Suprapubic skin (tissue), 4 donors: ENCODE measurements around the gene TANGO2. TPM values are rescaled to one million over a fixed set of nuclear protein-coding genes. Genes with fewer than 3 reads are reported as not detected.
A peak's percentile ranks its signal among the peaks of the same experiment; 100 is the strongest.

Source experiments
- DNase-seq, 2 donors: peaks; one replicate each; pipeline ENCODE4 v3.0.0-alpha.2; 2019; ENCODE audit warnings: low spot score in 2 of 2
- H3K27ac ChIP-seq: fragments of 200-600 bp; sonication (generic); one replicate; pipeline ENCODE4 v1.5.1; 2019
- H3K27me3 ChIP-seq: fragments of 200-600 bp; sonication (generic); one replicate; pipeline ENCODE4 v1.5.1; 2019
- H3K36me3 ChIP-seq: fragments of 200-600 bp; sonication (generic); one replicate; pipeline ENCODE4 v1.5.1; 2019
- H3K4me1 ChIP-seq: fragments of 200-600 bp; sonication (generic); one replicate; pipeline ENCODE4 v1.5.1; 2019
- H3K4me3 ChIP-seq: fragments of 200-600 bp; sonication (generic); one replicate; pipeline ENCODE4 v1.5.1; 2019; ENCODE audit warnings: mild to moderate bottlenecking
- H3K9me3 ChIP-seq: fragments of 200-600 bp; sonication (generic); one replicate; pipeline ENCODE4 v1.5.1; 2019
- CTCF ChIP-seq, 2 donors: fragments of 200-600 bp in 1 of 2; fragments of 450-650 bp in 1 of 2; sonication (generic) in 1 of 2; IDR thresholded peaks; one replicate each; pipeline ENCODE4 v1.5.1; 2016 to 2019; ENCODE audit warnings: antibody characterized with exemption in 2 of 2, mild to moderate bottlenecking in 1 of 2, moderate library complexity in 1 of 2
- EP300 ChIP-seq: sonication (generic); formaldehyde crosslinking; IDR thresholded peaks from one replicate; pipeline ENCODE4 v1.6.1; 2017; ENCODE audit warnings: antibody characterized with exemption
- POLR2A ChIP-seq, 2 donors: fragments of 450-650 bp; IDR thresholded peaks; one replicate each; pipeline ENCODE4 v1.6.1; 2017; ENCODE audit warnings: antibody characterized with exemption in 2 of 2, mild to moderate bottlenecking in 2 of 2, moderate library complexity in 2 of 2
- POLR2AphosphoS5 ChIP-seq, 3 donors: sonication (generic); formaldehyde crosslinking; IDR thresholded peaks; one replicate each; pipeline ENCODE4 v1.6.1; 2017; ENCODE audit warnings: antibody characterized with exemption in 3 of 3
- WGBS: methylation state at CpG from one replicate; pipeline ENCODE4 v1.1.5; 2018; 5-methylcytosine and 5-hydroxymethylcytosine counted together
- total RNA-seq, 4 donors: library from RNA; depleted of rRNA; stranded (reverse); fragments of >200 nt; gene quantifications; one replicate each; pipeline ENCODE4 v1.1.0, GENCODE V29; 2016

Gene TANGO2
- total RNA-seq, 4 donors from 2014 or later: 23.1 to 31.9 (median 26.8) TPM

- Histone ChIP-seq H3K27me3 (no peaks in the 10 kb centered on the region), H3K4me3 (no peak overlapping the region), H3K27ac (no peak overlapping the region), H3K4me1 (peaks cover 33% of the 10 kb centered on the region), H3K36me3 (peaks cover 6% of the 10 kb centered on the region), H3K9me3 (no peaks in the 10 kb centered on the region)
- 95% methylated on average over 7 of the region's 13 CpGs for WGBS
- TF ChIP-seq POLR2AphosphoS5 (IDR thresholded peaks at IDR 0.05) (no peak), POLR2A (IDR thresholded peaks at IDR 0.05) (no peak), EP300 (no peak), CTCF (IDR thresholded peaks at IDR 0.05) (no peak)
- peak in 1 of 2 donors; percentile 52 for DNase-seq
Observed at GRCh38 chr22:20025401-20026203, 4.7 kb downstream of the TANGO2 start.

- no peak for TF ChIP-seq POLR2A (IDR thresholded peaks at IDR 0.05)
- TF ChIP-seq EP300: no peak
- no peak for TF ChIP-seq CTCF (IDR thresholded peaks at IDR 0.05)
- no peak for TF ChIP-seq POLR2AphosphoS5 (IDR thresholded peaks at IDR 0.05)
- WGBS: 88% methylated on average over 11 of the region's 13 CpGs
- H3K9me3 ChIP-seq: no peaks in the 10 kb centered on the region
- H3K4me1 ChIP-seq: peaks cover 32% of the 10 kb centered on the region
- peaks cover 6% of the 10 kb centered on the region for H3K36me3 ChIP-seq
- no peak overlapping the region for H3K4me3 ChIP-seq
- DNase-seq: peak in 1 of 2 donors; percentile 40
- H3K27me3 ChIP-seq: no peaks in the 10 kb centered on the region
- no peak overlapping the region for H3K27ac ChIP-seq
Observed at GRCh38 chr22:20026204-20026908, 5.4 kb downstream of the TANGO2 start.

- peak in 1 of 2 donors; percentile 48 for DNase-seq
- Histone ChIP-seq H3K27ac (no peak overlapping the region), H3K36me3 (peaks cover 9% of the 10 kb centered on the region), H3K4me3 (no peak overlapping the region), H3K27me3 (no peaks in the 10 kb centered on the region), H3K9me3 (no peaks in the 10 kb centered on the region), H3K4me1 (peaks cover 28% of the 10 kb centered on the region)
- WGBS: 86% methylated on average over 12 of the region's 12 CpGs
- TF ChIP-seq POLR2AphosphoS5 (IDR thresholded peaks at IDR 0.05): no peak
- TF ChIP-seq CTCF (IDR thresholded peaks at IDR 0.05): no peak
- TF ChIP-seq POLR2A (IDR thresholded peaks at IDR 0.05): no peak
- TF ChIP-seq EP300: no peak
Observed at GRCh38 chr22:20026996-20027601, 6.2 kb downstream of the TANGO2 start.

- no peaks in the 10 kb centered on the region for H3K9me3 ChIP-seq
- peaks cover 28% of the 10 kb centered on the region for H3K4me1 ChIP-seq
- peaks cover 9% of the 10 kb centered on the region for H3K36me3 ChIP-seq
- H3K4me3 ChIP-seq: no peak overlapping the region
- H3K27me3 ChIP-seq: no peaks in the 10 kb centered on the region
- TF ChIP-seq CTCF (IDR thresholded peaks at IDR 0.05): peak in 1 of 2 donors; percentile 38
- no peak for TF ChIP-seq EP300
- TF ChIP-seq POLR2AphosphoS5 (IDR thresholded peaks at IDR 0.05): no peak
- 82% methylated on average over 12 of the region's 12 CpGs for WGBS
- H3K27ac ChIP-seq: no peak overlapping the region
- DNase-seq: peak in 1 of 2 donors; percentile 17
Observed at GRCh38 chr22:20027966-20028854, 7.3 kb downstream of the TANGO2 start.
